NT2/D1 (cell line): ENCODE results near the gene GALNT12.

Experiments
- SUZ12 ChIP-seq: IDR thresholded peaks from 2 replicates; pipeline ENCODE4 v1.6.1; 2011; ENCODE audit not compliant: insufficient read length, insufficient read depth; ENCODE audit errors: extremely low read depth
- ZNF274 ChIP-seq: IDR thresholded peaks from 2 replicates; pipeline ENCODE4 v1.6.1; 2011; ENCODE audit warnings: mild to moderate bottlenecking, low read depth, low read length

- no peak for TF ChIP-seq ZNF274
- TF ChIP-seq SUZ12 = no peak
These were observed 14.4 kb downstream of the GALNT12 start for GRCh38 chr9:98821831-98822230.
